T-cell (primary cell): ENCODE measurements around the gene PTPRD. TPM values are rescaled to one million over a fixed set of nuclear protein-coding genes. Genes with fewer than 3 reads are reported as not detected.
A peak's percentile ranks its signal among the peaks of the same experiment; 100 is the strongest.

Experiments used
- ATAC-seq, 4 experiments: fragments of 200-7000 bp in 3 of 4; fragments of 150-1000 bp in 1 of 4; cut with Tn5 transposase; replicated peaks in 1 of 4; 1 replicate in 3 of 4; 2 replicates in 1 of 4; pipeline ENCODE4 v1.10.0; 2021; ENCODE audit warnings: moderate library complexity in 3 of 4, mild to moderate bottlenecking in 2 of 4, moderate number of reproducible peaks in 1 of 4
- CTCF ChIA-PET, 2 donors: fragments of 300-600 bp; sonication (Branson Sonifier 250); formaldehyde crosslinking; loops; one replicate each; lab custom pipeline; 2022; ENCODE audit warnings: antibody characterized with exemption in 2 of 2; lab: Charles Lee
- POLR2A ChIA-PET, 2 donors: fragments of 300-600 bp; sonication (Branson Sonifier 250); formaldehyde crosslinking; loops; one replicate each; lab custom pipeline; 2022; ENCODE audit warnings: antibody characterized with exemption in 2 of 2; lab: Charles Lee
- DNase-seq, 35 experiments: peaks; one replicate each; pipeline versions ENCODE4 v3.0.0 to v3.0.0-alpha.2; 2013 to 2023
- H3K27ac ChIP-seq: one replicate; pipeline ENCODE4 v1.5.1; 2013; ENCODE audit warnings: low read length
- H3K27me3 ChIP-seq, 2 experiments: replicated peaks in 1 of 2; 1 replicate in 1 of 2; 2 replicates in 1 of 2; pipeline versions ENCODE4 v1.6.1 to v1.7.0; 2013; ENCODE audit warnings: low read length in 1 of 2, mixed read lengths in 1 of 2; ENCODE audit not compliant: control insufficient read depth in 2 of 2, insufficient read depth in 2 of 2; ENCODE audit errors: extremely low read depth in 1 of 2
- H3K36me3 ChIP-seq, 2 donors: 1 replicate in 1 of 2; 2 replicates in 1 of 2; pipeline versions ENCODE4 v1.6.1 to v1.7.0; 2013; ENCODE audit warnings: low read length in 1 of 2; ENCODE audit not compliant: control insufficient read depth in 2 of 2, insufficient read depth in 1 of 2; ENCODE audit errors: extremely low read depth in 1 of 2
- H3K4me1 ChIP-seq, 2 experiments: 1 replicate in 1 of 2; 2 replicates in 1 of 2; pipeline versions ENCODE4 v1.6.1 to v1.7.0; 2013; ENCODE audit warnings: low read length in 2 of 2, mixed read lengths in 1 of 2; ENCODE audit not compliant: insufficient read depth in 2 of 2, control insufficient read depth in 1 of 2; ENCODE audit errors: extremely low read depth in 1 of 2
- H3K4me3 ChIP-seq, 2 donors: 1 replicate in 1 of 2; 2 replicates in 1 of 2; pipeline versions ENCODE4 v1.5.1 to v1.7.0; 2013; ENCODE audit warnings: mild to moderate bottlenecking in 2 of 2, low read length in 1 of 2, moderate library complexity in 1 of 2; ENCODE audit not compliant: control insufficient read depth in 1 of 2; ENCODE audit errors: extremely low read depth in 1 of 2
- H3K9me3 ChIP-seq: 2 replicates; pipeline ENCODE4 v1.7.0; 2013
- H3K27ac Mint-ChIP-seq, 2 donors: one replicate each; pipeline ENCODE4 v1.8.0; 2020 to 2021; ENCODE audit warnings: mild to moderate bottlenecking in 2 of 2, mixed read lengths in 2 of 2
- H3K27me3 Mint-ChIP-seq, 2 donors: one replicate each; pipeline ENCODE4 v1.8.0; 2021 to 2022; ENCODE audit warnings: mixed read lengths in 2 of 2
- H3K36me3 Mint-ChIP-seq: one replicate; pipeline ENCODE4 v1.8.0; 2021; ENCODE audit warnings: mixed read lengths
- H3K4me1 Mint-ChIP-seq, 3 donors: one replicate each; pipeline ENCODE4 v1.8.0; 2020 to 2022; ENCODE audit warnings: mixed read lengths in 3 of 3, mild to moderate bottlenecking in 1 of 3
- H3K4me3 Mint-ChIP-seq, 3 donors: one replicate each; pipeline ENCODE4 v1.8.0; 2020 to 2022; ENCODE audit warnings: mild to moderate bottlenecking in 3 of 3, mixed read lengths in 3 of 3, moderate library complexity in 3 of 3
- H3K9me3 Mint-ChIP-seq, 3 donors: one replicate each; pipeline ENCODE4 v1.8.0; 2020 to 2022; ENCODE audit warnings: mixed read lengths in 3 of 3
- WGBS: methylation state at CpG from one replicate; pipeline ENCODE4 v1.1.5; 2013; ENCODE audit warnings: missing lambda C conversion rate; ENCODE audit not compliant: insufficient coverage; 5-methylcytosine and 5-hydroxymethylcytosine counted together
- total RNA-seq, 35 experiments: library from RNA in 6 of 35; stranded (reverse) in 6 of 35; fragments of 120-200 nt in 1 of 35; gene quantifications; one replicate each; pipeline versions ENCODE4 v1.2.1 to v1.2.4 and lab custom pipeline; 2013 to 2026

Gene PTPRD
- total RNA-seq, 5 donors from 2014 or later (not counting 1 experiment from before 2014, with no cell fraction given) = 0.13 to 0.61 (median 0.38) TPM; not detected in 2

DNA sequence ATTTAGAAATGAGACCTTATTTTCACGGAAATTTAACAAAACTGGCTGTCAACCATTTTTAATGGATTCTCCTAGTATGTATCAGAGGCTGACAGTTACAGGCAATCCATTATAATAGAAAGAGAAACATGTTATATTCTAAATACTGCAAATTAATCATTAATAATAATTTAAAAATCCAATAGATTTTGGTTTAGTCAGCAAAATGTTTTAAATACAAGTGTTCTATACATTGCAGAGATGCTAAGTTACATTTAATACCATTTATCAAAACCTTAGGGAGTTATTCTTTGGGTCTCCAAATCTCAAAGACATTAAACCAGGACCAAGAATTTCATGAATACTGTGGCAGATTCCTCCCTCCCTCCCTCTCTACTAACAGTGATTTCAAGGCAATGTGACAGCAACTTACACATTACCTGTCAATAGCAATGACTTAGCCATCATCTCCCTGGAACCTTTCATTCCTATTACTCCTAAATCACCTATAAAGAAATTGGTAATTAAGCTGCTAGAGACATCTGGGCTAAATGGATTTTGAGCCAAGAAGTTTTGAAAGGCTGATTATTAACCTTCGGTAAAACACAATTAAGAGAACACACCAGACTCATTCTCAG is 2044.7 kb downstream of the PTPRD start:
- Histone ChIP-seq H3K36me3 (no peaks in the 10 kb centered on the region), H3K27ac (no peak overlapping the region), H3K4me3 (no peak overlapping the region), H3K27me3 (peaks cover 0 to 4% of the 10 kb centered on the region in 2 experiments), H3K9me3 (no peaks in the 10 kb centered on the region), H3K4me1 (peaks cover 0 to 2% of the 10 kb centered on the region in 2 experiments)
- DNase-seq = no peak
- Mint-ChIP-seq H3K4me1 (peaks cover 0 to 4% (median 2%) of the 10 kb centered on the region in 3 donors), H3K27me3 (no peaks in the 10 kb centered on the region), H3K4me3 (no peak overlapping the region), H3K9me3 (no peaks in the 10 kb centered on the region), H3K36me3 (no peaks in the 10 kb centered on the region), H3K27ac (no peak overlapping the region)
- CTCF ChIA-PET = no interaction called here
- POLR2A ChIA-PET = no interaction called here
- ATAC-seq = no peak
- no CpG with 5 or more reads among the region's 2 CpGs for WGBS

DNA sequence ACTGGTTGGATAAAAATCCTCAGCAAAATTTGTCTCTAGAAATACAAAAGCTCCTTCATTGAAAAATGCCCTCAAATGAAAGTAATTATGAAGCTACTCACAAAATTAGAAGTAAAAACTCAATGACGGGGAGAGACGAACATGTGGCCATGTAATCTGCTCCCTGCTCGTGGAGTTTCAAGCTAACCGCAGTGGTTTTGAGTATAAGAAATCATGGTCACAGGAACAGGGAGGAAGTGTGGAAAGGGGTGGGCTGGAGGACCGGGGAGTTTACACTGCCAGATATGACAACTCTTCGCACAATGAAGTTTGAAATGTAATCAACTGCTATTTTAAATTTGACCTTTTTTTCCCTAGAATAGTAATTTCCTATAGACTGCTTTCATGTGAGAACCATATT is 2047.8 kb downstream of the PTPRD start:
- DNase-seq = peak in 1 of 35 experiments; percentile 2
- WGBS = no CpG with 5 or more reads among the region's 6 CpGs
- no peaks in the 10 kb centered on the region for H3K36me3 Mint-ChIP-seq
- no peak overlapping the region for H3K4me3 Mint-ChIP-seq
- H3K4me1 ChIP-seq = peaks cover 0 to 2% of the 10 kb centered on the region in 2 experiments
- H3K27ac ChIP-seq = no peak overlapping the region
- CTCF ChIA-PET = interaction anchor here in 1 of 2 donors (0.7 kb wide), 1 partner anchor 1130 kb away, joined by 3 read pairs; no protein-coding TSS in a partner anchor
- H3K27ac Mint-ChIP-seq = no peak overlapping the region
- no peaks in the 10 kb centered on the region for H3K36me3 ChIP-seq
- H3K27me3 ChIP-seq = peaks cover 0 to 4% of the 10 kb centered on the region in 2 experiments
- no peaks in the 10 kb centered on the region for H3K9me3 Mint-ChIP-seq
- H3K4me1 Mint-ChIP-seq = peaks cover 0 to 4% (median 2%) of the 10 kb centered on the region in 3 donors
- no peaks in the 10 kb centered on the region for H3K9me3 ChIP-seq
- H3K27me3 Mint-ChIP-seq = no peaks in the 10 kb centered on the region
- POLR2A ChIA-PET = no interaction called here
- ATAC-seq = no peak
- no peak overlapping the region for H3K4me3 ChIP-seq

DNA sequence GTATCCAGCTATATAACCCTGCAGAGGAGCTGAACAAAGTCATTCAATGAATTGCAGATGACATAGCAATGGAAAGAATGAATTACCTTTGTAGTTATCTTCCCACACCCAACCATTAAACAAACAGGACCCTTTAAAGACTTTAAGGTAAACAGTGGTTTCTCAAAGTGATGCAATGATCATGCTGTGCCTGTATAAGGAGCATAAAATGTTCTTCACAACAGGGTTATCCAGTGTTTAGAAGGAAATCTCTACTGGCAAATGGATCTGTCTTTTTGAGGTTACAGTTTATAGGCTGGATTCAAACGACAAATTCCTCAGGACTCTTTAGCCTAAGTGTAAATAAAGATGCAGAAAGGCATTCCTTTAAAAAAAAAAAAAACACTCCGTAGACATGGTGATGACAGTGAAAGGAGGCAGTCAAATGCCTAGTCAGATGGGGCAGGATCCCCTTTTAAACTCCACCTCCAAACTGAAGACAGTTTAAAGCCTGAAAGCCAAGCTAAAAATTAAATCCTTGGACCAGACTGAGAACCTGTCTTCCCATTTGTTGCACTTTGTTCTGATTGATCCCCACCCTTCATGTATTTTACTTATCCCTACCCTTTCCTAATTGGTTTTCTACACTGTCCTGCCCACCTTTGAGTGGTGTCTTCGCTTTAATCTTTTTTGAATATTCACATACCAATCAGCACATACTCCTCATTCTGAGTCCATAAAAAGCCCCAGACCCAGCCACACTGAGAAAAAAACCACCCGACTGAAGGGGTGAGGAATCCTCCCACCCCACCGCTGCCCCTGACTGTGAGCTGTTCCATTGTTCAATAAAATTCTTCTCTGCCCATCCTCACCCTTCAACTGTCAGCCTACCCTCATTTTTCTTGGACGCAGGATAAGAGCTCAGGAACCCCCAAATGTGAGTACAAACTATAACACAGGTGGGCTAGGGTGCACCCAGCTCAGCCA is 2052.0 kb downstream of the PTPRD start:
- Mint-ChIP-seq H3K36me3 (no peaks in the 10 kb centered on the region), H3K9me3 (no peaks in the 10 kb centered on the region)
- CTCF ChIA-PET = no interaction called here

DNA sequence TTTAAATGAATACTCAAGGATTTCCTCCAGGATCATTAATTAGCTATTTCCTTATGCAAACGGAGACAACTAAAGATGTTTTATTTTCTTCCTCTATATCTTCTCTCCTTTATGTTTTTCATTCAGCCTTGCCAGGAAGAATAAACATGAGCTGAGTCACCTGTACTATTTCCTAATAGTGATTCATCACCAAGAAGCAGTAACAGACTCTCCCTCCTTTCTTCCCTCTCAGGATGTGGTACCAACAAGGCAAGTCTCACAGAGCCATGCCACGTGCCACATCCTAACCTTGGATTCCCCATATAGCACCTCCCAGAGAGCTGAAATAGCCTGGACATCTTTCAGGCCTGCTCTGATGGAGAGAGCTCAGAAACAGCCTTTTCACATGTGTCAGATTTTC is 2054.6 kb downstream of the PTPRD start:
- no peaks in the 10 kb centered on the region for H3K36me3 ChIP-seq
- no peak overlapping the region for H3K27ac ChIP-seq
- H3K27me3 Mint-ChIP-seq = no peaks in the 10 kb centered on the region
- WGBS = 61% methylated on average over 2 of the region's 2 CpGs
- no peaks in the 10 kb centered on the region for H3K36me3 Mint-ChIP-seq
- H3K4me1 Mint-ChIP-seq = no peaks in the 10 kb centered on the region
- no peaks in the 10 kb centered on the region for H3K9me3 ChIP-seq
- no peak for DNase-seq
- H3K27me3 ChIP-seq = no peaks in the 10 kb centered on the region
- ATAC-seq = no peak
- no peaks in the 10 kb centered on the region for H3K9me3 Mint-ChIP-seq
- POLR2A ChIA-PET = interaction anchor here in 1 of 2 donors (0.6 kb wide), 1 partner anchor 47 kb away, joined by 3 read pairs; no protein-coding TSS in a partner anchor
- H3K27ac Mint-ChIP-seq = no peak overlapping the region
- no peaks in the 10 kb centered on the region for H3K4me1 ChIP-seq
- H3K4me3 ChIP-seq = no peak overlapping the region
- CTCF ChIA-PET = no interaction called here
- no peak overlapping the region for H3K4me3 Mint-ChIP-seq

More for the DNA sequence above, 2052.0 kb downstream of the PTPRD start:
- Histone ChIP-seq H3K9me3 (no peaks in the 10 kb centered on the region), H3K4me1 (peaks cover 0 to 2% of the 10 kb centered on the region in 2 experiments), H3K4me3 (no peak overlapping the region), H3K27ac (no peak overlapping the region), H3K27me3 (peaks cover 0 to 4% of the 10 kb centered on the region in 2 experiments), H3K36me3 (no peaks in the 10 kb centered on the region)
- 93% methylated on average over 2 of the region's 6 CpGs for WGBS
- Mint-ChIP-seq H3K27me3 (no peaks in the 10 kb centered on the region), H3K4me3 (no peak overlapping the region), H3K27ac (no peak overlapping the region), H3K4me1 (peaks cover 0 to 4% (median 2%) of the 10 kb centered on the region in 3 donors)
- ATAC-seq (no peak), DNase-seq (no peak)
- POLR2A ChIA-PET = interaction anchor here in 1 of 2 donors (0.7 kb wide), 1 partner anchor 32 kb away, joined by 4 read pairs; no protein-coding TSS in a partner anchor

DNA sequence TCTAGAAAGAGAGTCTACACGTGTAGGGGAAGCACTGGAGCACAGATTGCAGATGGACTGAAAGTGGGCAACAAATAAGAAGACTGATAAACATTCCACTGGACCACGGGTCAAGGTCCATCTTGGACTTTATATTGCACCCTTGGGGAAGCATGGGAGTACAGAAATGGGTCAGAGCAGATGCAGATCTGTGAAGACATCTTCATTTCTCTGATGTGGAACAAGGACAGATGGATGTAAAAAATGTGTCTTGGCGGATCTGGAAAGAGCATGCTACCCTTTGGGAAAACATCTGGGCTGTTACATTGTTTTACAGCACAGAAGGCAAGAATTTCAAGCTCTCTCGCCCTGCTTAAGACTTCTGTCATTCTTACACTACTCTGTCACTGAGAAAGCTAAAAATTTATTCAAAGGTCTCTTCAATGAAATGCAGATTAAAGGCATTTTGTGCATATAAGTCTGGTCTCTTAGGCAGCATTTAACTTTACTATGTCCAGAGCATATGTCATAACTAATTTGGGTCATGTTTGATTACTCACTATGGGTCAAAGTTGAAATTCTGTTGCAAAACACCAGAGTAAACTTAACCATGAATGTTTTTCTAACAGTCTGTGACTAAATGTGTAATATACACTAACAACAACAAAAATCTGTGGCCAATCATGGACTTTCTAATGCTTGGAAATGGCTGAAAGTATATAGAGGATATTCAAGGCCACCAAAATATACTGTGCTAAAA is 2056.9 kb downstream of the PTPRD start:
- no peaks in the 10 kb centered on the region for H3K9me3 ChIP-seq
- WGBS = 38% methylated on average over 2 of the region's 4 CpGs
- no peaks in the 10 kb centered on the region for H3K4me1 ChIP-seq
- ATAC-seq (no peak), DNase-seq (no peak)
- H3K36me3 ChIP-seq = no peaks in the 10 kb centered on the region
- Mint-ChIP-seq H3K27ac (no peak overlapping the region), H3K27me3 (no peaks in the 10 kb centered on the region), H3K4me1 (no peaks in the 10 kb centered on the region), H3K9me3 (no peaks in the 10 kb centered on the region), H3K4me3 (no peak overlapping the region), H3K36me3 (no peaks in the 10 kb centered on the region)
- POLR2A ChIA-PET = no interaction called here
- no peak overlapping the region for H3K27ac ChIP-seq
- no peak overlapping the region for H3K4me3 ChIP-seq
- H3K27me3 ChIP-seq = no peaks in the 10 kb centered on the region
- CTCF ChIA-PET = no interaction called here

DNA sequence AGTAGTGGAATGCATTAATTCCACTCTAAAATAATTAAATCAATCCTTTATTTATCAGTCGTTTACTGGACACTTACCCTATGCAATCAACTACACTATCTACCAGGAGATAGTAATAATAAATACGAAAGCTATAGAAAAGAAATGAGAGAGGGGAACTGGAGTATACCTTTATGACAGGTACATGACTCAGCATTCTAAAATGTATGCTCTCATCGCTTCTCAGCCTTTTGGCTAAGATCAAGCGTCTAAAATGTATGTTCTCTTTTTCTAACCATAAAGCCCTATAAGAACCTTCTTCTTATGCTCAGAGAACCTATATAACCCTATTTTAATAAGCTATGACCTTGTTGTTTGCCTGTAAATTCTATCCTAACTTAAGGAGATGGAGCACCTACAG is 2059.4 kb downstream of the PTPRD start:
- ATAC-seq (no peak), DNase-seq (no peak)
- Mint-ChIP-seq H3K4me3 (no peak overlapping the region), H3K4me1 (no peaks in the 10 kb centered on the region), H3K9me3 (no peaks in the 10 kb centered on the region), H3K36me3 (no peaks in the 10 kb centered on the region), H3K27ac (no peak overlapping the region), H3K27me3 (no peaks in the 10 kb centered on the region)
- WGBS = no CpG with 5 or more reads among the region's 4 CpGs
- ChIA-PET CTCF (no interaction called here), POLR2A (no interaction called here)
- Histone ChIP-seq H3K27ac (no peak overlapping the region), H3K36me3 (no peaks in the 10 kb centered on the region), H3K9me3 (no peaks in the 10 kb centered on the region), H3K4me1 (no peaks in the 10 kb centered on the region), H3K27me3 (no peaks in the 10 kb centered on the region), H3K4me3 (no peak overlapping the region)
